GM19438 (cell line): ENCODE data around the gene AIG1.
"Not testable (repeated sequence)": the region's sequence is repeated elsewhere in the genome, so short reads cannot be mapped to it uniquely, and the experiment has no call there.

ENCODE experiments used
- ATAC-seq: cut with Tn5 transposase; IDR thresholded peaks from one replicate; pipeline ENCODE4 v1.9.1; 2021; ENCODE audit warnings: low read depth; ENCODE audit not compliant: unreplicated experiment

AIG1 gene

GRCh38 chr6:143060806-143061596, at the start of gene AIG1:
AIG1 (plus strand) TSS chr6:143060889; CDS start chr6:143060926, 37 bp downstream.
- ATAC-seq, result peak; percentile 67

- ATAC-seq, result no peak
Measured at GRCh38 chr6:143014764-143015163, 45.9 kb upstream of the AIG1 start.

- ATAC-seq, result no peak
Measured at GRCh38 chr6:143015300-143015706, 45.4 kb upstream of the AIG1 start.

- no peak for ATAC-seq
Measured at GRCh38 chr6:143018955-143019354, 41.7 kb upstream of the AIG1 start.

GRCh38 chr6:143020862-143021261, 39.8 kb upstream of the AIG1 start:
- ATAC-seq, result not testable (repeated sequence)

- no peak for ATAC-seq
Measured at GRCh38 chr6:143021543-143021942, 39.1 kb upstream of the AIG1 start.

- ATAC-seq, result no peak
Measured at GRCh38 chr6:143022587-143022986, 38.1 kb upstream of the AIG1 start.

GRCh38 chr6:143023695-143024094, 37.0 kb upstream of the AIG1 start:
- no peak for ATAC-seq

GRCh38 chr6:143024977-143025376, 35.7 kb upstream of the AIG1 start:
- ATAC-seq, result no peak

GRCh38 chr6:143026696-143027449, 33.8 kb upstream of the AIG1 start:
- no peak for ATAC-seq

GRCh38 chr6:143034689-143035334, 25.9 kb upstream of the AIG1 start:
- peak; percentile 56 for ATAC-seq

GRCh38 chr6:143037470-143037869, 23.2 kb upstream of the AIG1 start:
- no peak for ATAC-seq

- ATAC-seq, result no peak
Measured at GRCh38 chr6:143038833-143039232, 21.9 kb upstream of the AIG1 start.

GRCh38 chr6:143039548-143039947, 21.1 kb upstream of the AIG1 start:
- ATAC-seq, result no peak

- ATAC-seq, result no peak
Measured at GRCh38 chr6:143040018-143040417, 20.7 kb upstream of the AIG1 start.

GRCh38 chr6:143044345-143044744, 16.3 kb upstream of the AIG1 start:
- ATAC-seq, result not testable (repeated sequence)

- no peak for ATAC-seq
Measured at GRCh38 chr6:143049611-143050010, 11.1 kb upstream of the AIG1 start.

- ATAC-seq, result no peak
Measured at GRCh38 chr6:143050509-143050908, 10.2 kb upstream of the AIG1 start.

GRCh38 chr6:143052282-143052681, 8.4 kb upstream of the AIG1 start:
- no peak for ATAC-seq

GRCh38 chr6:143053856-143054255, 6.8 kb upstream of the AIG1 start:
- ATAC-seq, result no peak

GRCh38 chr6:143054329-143054728, 6.4 kb upstream of the AIG1 start:
- ATAC-seq, result no peak
